Lower lobe of right lung (tissue), 2 donors: ENCODE results near the gene CADM1. TPM values are rescaled to one million over a fixed set of nuclear protein-coding genes. Genes with fewer than 3 reads are reported as not detected.

ENCODE experiments used
- ATAC-seq, 2 donors: fragments of 200-7000 bp; cut with Tn5 transposase; one replicate each; pipeline ENCODE4 v1.9.1; 2020 to 2022; ENCODE audit warnings: mild to moderate bottlenecking in 2 of 2, moderate library complexity in 2 of 2
- DNase-seq: peaks from one replicate; pipeline ENCODE4 v3.0.0-alpha.2; 2020
- H3K27ac ChIP-seq: fragments of 200-600 bp; one replicate; pipeline ENCODE4 v1.8.0; 2022
- H3K27me3 ChIP-seq: fragments of 200-600 bp; one replicate; pipeline ENCODE4 v1.8.0; 2022; ENCODE audit warnings: low read depth
- H3K36me3 ChIP-seq: fragments of 200-600 bp; one replicate; pipeline ENCODE4 v1.8.0; 2022; ENCODE audit warnings: mild to moderate bottlenecking
- H3K4me1 ChIP-seq: fragments of 200-600 bp; one replicate; pipeline ENCODE4 v1.8.0; 2022
- H3K4me3 ChIP-seq: fragments of 200-600 bp; one replicate; pipeline ENCODE4 v1.8.0; 2022; ENCODE audit warnings: mild to moderate bottlenecking
- H3K9me3 ChIP-seq: fragments of 200-600 bp; one replicate; pipeline ENCODE4 v1.8.0; 2022
- CTCF ChIP-seq: fragments of 200-600 bp; IDR thresholded peaks from one replicate; pipeline ENCODE4 v1.8.0; 2022; ENCODE audit warnings: antibody characterized with exemption, mild to moderate bottlenecking
- intact Hi-C: fragments of 100-400 bp; cut with DNase I; formaldehyde crosslinking; loops from one replicate; pipeline ENCODE4 v1.11.0; 2022
- total RNA-seq: library from RNA; stranded (reverse); fragmentation: NEBNext Ultra II Directional; extraction: Animal tissue kit (Norgen Biotek cat#: 25700); gene quantifications from one replicate; pipeline ENCODE4 v1.2.1, GENCODE V29; 2021
- donor health status: DM: no; HTN: yes; CAD: no; lungs with severe emphysema.

CADM1 gene
- total RNA-seq, 1 donor from 2014 or later = 149 TPM

DNA sequence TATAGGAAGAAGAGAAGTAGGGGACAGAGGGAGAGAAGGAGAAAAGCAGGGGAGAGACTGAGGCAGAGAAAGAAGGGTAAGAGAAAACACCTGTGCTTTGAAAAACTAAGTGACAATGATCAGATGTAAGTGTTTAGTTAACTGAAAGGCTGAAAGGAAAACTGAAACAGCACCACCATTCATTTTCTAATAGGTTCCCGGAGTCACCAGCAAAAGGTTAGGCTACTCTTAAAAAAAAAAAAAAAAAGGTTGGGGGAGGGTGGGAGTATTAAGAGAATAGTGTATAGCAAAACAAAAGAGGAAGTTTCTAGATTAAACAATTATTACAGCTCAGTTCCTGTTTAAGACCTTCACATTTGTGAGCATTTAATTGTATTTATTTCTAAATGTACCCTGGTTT lies 113.8 kb downstream of the CADM1 start:
- H3K4me3 ChIP-seq = no peak overlapping the region
- H3K36me3 ChIP-seq = no peaks in the 10 kb centered on the region
- ATAC-seq = no peak
- no peak for TF ChIP-seq CTCF
- no peak overlapping the region for H3K27ac ChIP-seq
- no peaks in the 10 kb centered on the region for H3K9me3 ChIP-seq
- H3K4me1 ChIP-seq = peaks cover 11% of the 10 kb centered on the region
- no peak for DNase-seq
- no peaks in the 10 kb centered on the region for H3K27me3 ChIP-seq
- intact Hi-C loops = no loop called here

- intact Hi-C loops = no loop called here
- DNase-seq = no peak
- no peak for TF ChIP-seq CTCF
These were observed 114.4 kb downstream of the CADM1 start for GRCh38 chr11:115389790-115390189.

DNA sequence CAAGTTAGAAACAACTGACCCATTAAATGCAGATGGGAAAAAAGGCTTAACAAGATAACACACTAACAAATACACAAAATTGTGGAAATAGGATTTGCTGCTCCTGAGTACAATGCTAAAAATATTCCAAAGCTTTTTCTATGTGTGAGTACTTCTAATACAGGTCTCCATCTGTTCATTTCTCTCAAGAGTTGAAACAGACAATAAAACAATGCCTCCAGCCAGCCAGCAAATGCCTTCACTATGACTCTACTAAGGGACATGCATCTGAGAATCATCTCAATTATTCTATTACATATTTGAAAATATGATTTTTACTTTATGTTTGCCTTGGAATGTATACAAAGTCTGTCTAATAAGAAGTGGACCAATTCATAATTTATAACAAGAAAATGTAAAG lies 119.0 kb downstream of the CADM1 start:
- H3K27ac ChIP-seq = no peak overlapping the region
- no peaks in the 10 kb centered on the region for H3K27me3 ChIP-seq
- intact Hi-C loops = no loop called here
- no peaks in the 10 kb centered on the region for H3K4me1 ChIP-seq
- no peak overlapping the region for H3K4me3 ChIP-seq
- H3K36me3 ChIP-seq = no peaks in the 10 kb centered on the region
- DNase-seq (no peak), ATAC-seq (no peak)
- TF ChIP-seq CTCF = no peak
- H3K9me3 ChIP-seq = no peaks in the 10 kb centered on the region

More at GRCh38 chr11:115389790-115390189, 114.4 kb downstream of the CADM1 start:
- Histone ChIP-seq H3K9me3 (no peaks in the 10 kb centered on the region), H3K27ac (no peak overlapping the region), H3K36me3 (no peaks in the 10 kb centered on the region), H3K4me1 (peaks cover 11% of the 10 kb centered on the region), H3K27me3 (no peaks in the 10 kb centered on the region), H3K4me3 (no peak overlapping the region)
- no peak for ATAC-seq

DNA sequence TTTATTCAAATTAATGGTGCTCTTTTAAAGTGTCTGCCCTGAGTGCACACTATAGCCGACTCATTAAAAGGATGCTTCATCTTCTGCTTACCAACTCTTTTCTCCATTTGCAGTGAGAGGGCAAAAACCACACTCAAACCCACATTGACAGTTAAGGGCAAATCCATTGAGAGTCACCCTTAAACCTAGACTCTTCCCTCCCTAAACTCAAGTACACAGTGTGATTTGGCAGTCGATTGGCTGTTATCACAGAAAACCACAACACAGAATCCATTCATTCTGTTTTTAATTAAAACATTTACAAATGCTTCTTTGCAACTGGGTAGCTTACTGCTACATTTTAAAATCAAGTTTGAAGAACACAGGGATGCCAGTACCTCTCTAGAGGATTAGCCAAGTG lies 120.0 kb downstream of the CADM1 start:
- H3K9me3 ChIP-seq = no peaks in the 10 kb centered on the region
- TF ChIP-seq CTCF = no peak
- intact Hi-C loops = no loop called here
- H3K27ac ChIP-seq = no peak overlapping the region
- H3K4me3 ChIP-seq = no peak overlapping the region
- DNase-seq (no peak), ATAC-seq (no peak)
- no peaks in the 10 kb centered on the region for H3K4me1 ChIP-seq
- H3K36me3 ChIP-seq = no peaks in the 10 kb centered on the region
- H3K27me3 ChIP-seq = no peaks in the 10 kb centered on the region

GRCh38 chr11:115383431-115383830 lies 120.8 kb downstream of the CADM1 start:
- intact Hi-C loops = no loop called here
- DNase-seq (no peak), ATAC-seq (no peak)
- Histone ChIP-seq H3K36me3 (no peaks in the 10 kb centered on the region), H3K4me3 (no peak overlapping the region), H3K4me1 (no peaks in the 10 kb centered on the region), H3K27ac (no peak overlapping the region), H3K9me3 (no peaks in the 10 kb centered on the region), H3K27me3 (no peaks in the 10 kb centered on the region)
- no peak for TF ChIP-seq CTCF

GRCh38 chr11:115379528-115379927 lies 124.7 kb downstream of the CADM1 start:
- no peak overlapping the region for H3K27ac ChIP-seq
- H3K36me3 ChIP-seq = no peaks in the 10 kb centered on the region
- ATAC-seq = no peak
- no peaks in the 10 kb centered on the region for H3K9me3 ChIP-seq
- no peak overlapping the region for H3K4me3 ChIP-seq
- no peak for TF ChIP-seq CTCF
- DNase-seq = no peak
- no peaks in the 10 kb centered on the region for H3K4me1 ChIP-seq
- intact Hi-C loops = no loop called here
- no peaks in the 10 kb centered on the region for H3K27me3 ChIP-seq
